ENCODE results near the gene PUM1.

- TF ChIP-seq, protein P1, sequence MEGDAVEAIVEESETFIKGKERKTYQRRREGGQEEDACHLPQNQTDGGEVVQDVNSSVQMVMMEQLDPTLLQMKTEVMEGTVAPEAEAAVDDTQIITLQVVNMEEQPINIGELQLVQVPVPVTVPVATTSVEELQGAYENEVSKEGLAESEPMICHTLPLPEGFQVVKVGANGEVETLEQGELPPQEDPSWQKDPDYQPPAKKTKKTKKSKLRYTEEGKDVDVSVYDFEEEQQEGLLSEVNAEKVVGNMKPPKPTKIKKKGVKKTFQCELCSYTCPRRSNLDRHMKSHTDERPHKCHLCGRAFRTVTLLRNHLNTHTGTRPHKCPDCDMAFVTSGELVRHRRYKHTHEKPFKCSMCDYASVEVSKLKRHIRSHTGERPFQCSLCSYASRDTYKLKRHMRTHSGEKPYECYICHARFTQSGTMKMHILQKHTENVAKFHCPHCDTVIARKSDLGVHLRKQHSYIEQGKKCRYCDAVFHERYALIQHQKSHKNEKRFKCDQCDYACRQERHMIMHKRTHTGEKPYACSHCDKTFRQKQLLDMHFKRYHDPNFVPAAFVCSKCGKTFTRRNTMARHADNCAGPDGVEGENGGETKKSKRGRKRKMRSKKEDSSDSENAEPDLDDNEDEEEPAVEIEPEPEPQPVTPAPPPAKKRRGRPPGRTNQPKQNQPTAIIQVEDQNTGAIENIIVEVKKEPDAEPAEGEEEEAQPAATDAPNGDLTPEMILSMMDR (IDR thresholded peaks at IDR 0.05): no peak
- TF ChIP-seq POLR2A (IDR thresholded peaks at IDR 0.05): no peak
Observed at GRCh38 chr1:30982431-30982830, 83.1 kb downstream of the PUM1 start.
